ENCODE data around the gene TXNDC12.
"Not testable (repeated sequence)": the region's sequence is repeated elsewhere in the genome, so short reads cannot be mapped to it uniquely, and the experiment has no call there.

TXNDC12 gene

DNA sequence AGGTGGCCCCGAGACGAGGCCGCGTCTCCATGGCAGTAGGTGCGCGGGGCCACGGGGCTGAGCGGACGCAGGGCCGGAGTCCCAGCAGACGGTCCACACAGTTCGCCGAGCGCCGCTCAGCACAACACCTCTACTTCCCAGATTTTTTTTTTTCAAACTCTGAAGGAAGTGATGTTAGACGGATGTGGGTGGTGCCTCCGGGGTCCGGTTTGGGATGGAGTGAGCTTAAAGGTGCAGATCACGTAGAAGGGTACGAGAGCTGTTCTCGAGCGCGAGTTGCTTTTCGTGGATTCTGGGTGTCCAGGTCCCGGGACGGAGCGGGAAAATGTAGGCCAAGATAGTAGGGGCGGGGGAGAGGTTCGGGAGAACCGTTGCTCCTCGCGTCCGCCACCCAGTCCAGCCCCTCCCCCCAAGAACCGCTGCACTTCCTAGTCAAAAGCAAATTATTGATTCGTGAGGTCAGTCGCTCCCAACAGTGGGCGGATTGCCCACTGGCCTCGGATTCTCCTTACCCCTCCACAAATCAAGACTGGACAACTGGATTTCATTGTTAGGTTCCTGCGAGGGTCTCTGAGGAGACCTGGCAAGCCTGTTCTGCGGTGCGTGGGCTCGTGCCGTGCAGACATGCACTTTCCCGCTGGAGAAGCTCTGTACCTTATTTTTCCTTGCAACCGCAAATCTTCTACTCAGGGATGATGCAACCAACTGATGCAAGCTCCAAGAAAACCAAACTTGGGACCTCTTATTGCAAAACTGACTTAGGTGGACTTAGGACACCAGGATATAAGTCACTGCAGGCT is at the start of gene TXNDC12:
TXNDC12 (minus strand) TSS at position 126 of the 800 bp plus-strand sequence; CDS start at position 31, 95 bp downstream.
- no peak for DNase-seq (ENCODE audit: low read depth)

DNA sequence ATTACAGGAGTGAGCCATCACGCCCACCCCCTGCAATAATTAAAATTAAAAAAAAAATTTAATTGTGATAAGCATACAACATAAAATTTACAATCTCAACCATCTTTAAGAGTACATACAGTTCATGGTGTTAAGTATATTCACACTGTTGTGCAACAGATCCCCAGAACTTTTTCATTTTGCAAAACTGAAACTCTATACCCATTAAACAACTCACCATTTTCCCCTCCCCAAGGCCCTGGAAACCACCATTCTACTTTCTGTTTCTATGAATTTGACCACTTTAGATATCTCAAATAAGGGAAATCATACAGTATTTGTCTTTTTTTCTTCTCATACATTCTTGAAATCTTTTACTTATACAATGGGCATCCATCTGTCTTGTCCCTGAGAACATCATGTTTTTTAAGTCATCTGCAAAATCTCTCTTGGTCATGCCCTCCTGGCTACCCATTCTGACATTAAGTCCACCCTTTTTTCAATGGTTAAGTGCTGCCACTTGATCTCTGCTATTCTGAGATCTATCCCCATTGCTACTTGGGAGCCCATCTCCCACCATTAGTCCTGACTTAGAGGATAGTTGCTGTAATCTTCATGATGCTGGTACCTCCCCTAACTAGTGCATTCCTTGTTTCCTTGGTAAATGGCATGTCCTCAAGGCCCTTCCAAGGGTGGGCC is 47.5 kb upstream of the TXNDC12 start:
- no peak for DNase-seq (ENCODE audit: low read depth)

GRCh38 chr1:52098139-52098871 is 43.3 kb upstream of the TXNDC12 start:
- no peak for DNase-seq (ENCODE audit: low read depth)

GRCh38 chr1:52096216-52096615 is 41.2 kb upstream of the TXNDC12 start:
- no peak for DNase-seq (ENCODE audit: low read depth)

- not testable (repeated sequence) for DNase-seq (ENCODE audit: low read depth)
Measured at GRCh38 chr1:52094300-52094699, 39.3 kb upstream of the TXNDC12 start.

GRCh38 chr1:52087892-52088291 is 32.9 kb upstream of the TXNDC12 start:
- DNase-seq (ENCODE audit: low read depth) = not testable (repeated sequence)

DNA sequence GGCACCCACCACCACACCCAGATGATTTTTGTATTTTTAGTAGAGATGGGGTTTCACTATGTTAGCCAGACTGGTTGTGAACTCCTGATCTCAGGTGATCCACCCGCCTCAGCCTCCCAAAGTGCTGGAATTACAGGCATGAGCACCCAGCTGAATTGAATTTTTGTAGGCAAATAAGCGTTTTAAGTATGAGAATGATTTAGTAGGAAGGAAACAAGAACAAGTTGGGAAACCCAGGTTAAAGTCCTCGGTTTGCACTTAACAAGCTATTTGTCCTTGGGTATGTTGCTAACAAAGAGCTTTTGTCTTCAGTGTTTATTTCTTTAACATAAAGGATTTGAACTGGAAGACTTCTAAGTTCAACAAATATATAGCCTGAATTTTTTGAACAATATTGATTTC is 25.0 kb upstream of the TXNDC12 start:
- no peak for DNase-seq (ENCODE audit: low read depth)

GRCh38 chr1:52077277-52077676 is 22.3 kb upstream of the TXNDC12 start:
- not testable (repeated sequence) for DNase-seq (ENCODE audit: low read depth)

- no peak for DNase-seq (ENCODE audit: low read depth)
Measured at GRCh38 chr1:52072291-52072690, 17.3 kb upstream of the TXNDC12 start.

GRCh38 chr1:52070704-52071103 is 15.7 kb upstream of the TXNDC12 start:
- DNase-seq (ENCODE audit: low read depth) = no peak

DNA sequence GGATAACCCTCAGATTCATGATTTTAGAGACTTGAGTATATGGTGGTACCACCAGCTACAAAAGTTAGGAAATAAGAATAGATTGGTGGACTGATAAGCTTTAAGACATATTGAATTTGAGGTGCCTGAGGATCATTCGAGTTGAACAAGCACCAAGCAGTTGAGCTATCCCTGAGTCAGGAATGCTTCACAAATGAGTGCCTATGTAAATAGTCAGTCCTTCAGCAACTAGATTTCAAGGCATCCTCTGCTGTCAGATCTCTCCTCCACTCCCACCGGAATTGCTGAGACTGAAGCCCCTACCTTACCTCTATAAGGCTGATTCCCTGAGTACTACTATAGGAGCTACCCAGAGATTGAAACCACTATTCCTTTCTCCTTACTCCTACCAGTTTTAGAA is 8.2 kb upstream of the TXNDC12 start:
- DNase-seq (ENCODE audit: low read depth) = no peak

GRCh38 chr1:52060822-52061221 is 5.8 kb upstream of the TXNDC12 start:
- DNase-seq (ENCODE audit: low read depth) = no peak

GRCh38 chr1:52059888-52060287 is 4.9 kb upstream of the TXNDC12 start:
- no peak for DNase-seq (ENCODE audit: low read depth)

DNA sequence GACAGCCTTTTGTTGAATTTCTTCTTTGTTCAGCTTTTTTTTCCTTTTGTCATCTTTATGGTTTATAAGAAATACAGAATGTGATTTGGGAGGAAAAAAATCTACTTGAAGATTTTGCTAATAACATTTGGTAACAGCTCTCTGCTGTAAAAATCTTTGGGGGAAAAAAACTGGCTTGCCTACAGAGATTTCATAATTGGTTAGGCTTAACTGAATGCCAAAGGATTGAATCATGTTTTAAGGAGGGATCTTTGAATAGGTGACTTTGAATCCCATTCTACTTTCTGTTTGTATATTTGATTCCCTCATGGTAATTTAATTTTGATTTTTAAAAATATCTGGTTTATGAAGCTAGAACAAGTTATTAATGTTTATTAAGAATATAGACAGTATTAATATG is 4.3 kb upstream of the TXNDC12 start:
- peak; percentile 18 for DNase-seq (ENCODE audit: low read depth)

- no peak for DNase-seq (ENCODE audit: low read depth)
Measured at GRCh38 chr1:52057876-52058415, 3.0 kb upstream of the TXNDC12 start.

GRCh38 chr1:52057255-52057654 is 2.3 kb upstream of the TXNDC12 start:
- no peak for DNase-seq (ENCODE audit: low read depth)

- no peak for DNase-seq (ENCODE audit: low read depth)
Measured at GRCh38 chr1:52056937-52057231, 1.9 kb upstream of the TXNDC12 start.

DNA sequence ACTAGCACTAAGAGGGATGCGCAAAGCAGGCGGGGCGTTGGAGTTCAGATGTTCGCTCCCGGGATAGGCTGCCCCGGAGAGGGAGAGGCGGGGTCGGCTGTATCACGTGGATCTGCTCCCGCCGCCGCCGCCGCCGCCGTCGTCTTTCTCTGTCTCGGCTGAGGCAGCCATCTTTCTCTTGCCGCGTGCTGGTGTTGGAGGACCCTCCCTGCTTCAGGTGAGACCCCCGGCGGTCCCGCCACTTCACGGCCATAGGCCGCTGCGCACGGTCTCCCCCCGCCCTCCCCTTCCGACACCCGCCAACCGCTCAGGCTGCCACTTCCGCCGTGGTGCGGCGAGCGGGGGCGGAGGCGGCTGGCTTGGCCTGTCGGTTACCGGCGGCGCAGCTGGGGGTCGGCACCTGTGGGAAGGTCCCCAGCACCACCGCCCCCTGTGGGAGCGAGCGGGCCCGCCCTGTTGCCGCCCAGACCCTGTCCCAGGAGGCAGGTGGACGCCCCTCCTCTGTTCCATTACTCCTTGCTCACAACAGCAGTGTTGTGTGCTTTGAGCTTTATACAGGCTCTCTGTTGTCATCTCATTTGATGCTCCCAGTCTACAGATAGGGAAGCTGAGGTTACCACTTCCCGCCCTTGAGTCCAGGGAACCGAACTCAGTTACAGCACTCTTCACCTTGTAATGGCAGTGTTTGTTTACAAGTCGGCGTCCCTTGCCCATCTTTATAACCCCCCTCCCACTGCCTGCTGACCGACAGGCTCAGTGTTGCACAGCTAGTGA is 1.4 kb upstream of the TXNDC12 start, which contains the start of gene BTF3L4:
BTF3L4 (plus strand) TSS at position 133 of the 774 bp plus-strand sequence. CDS start 3,553 bp downstream, outside the sequence.
- DNase-seq (ENCODE audit: low read depth) = no peak

GRCh38 chr1:52055866-52056162 is 823 bp upstream of the TXNDC12 start:
- DNase-seq (ENCODE audit: low read depth) = no peak

DNA sequence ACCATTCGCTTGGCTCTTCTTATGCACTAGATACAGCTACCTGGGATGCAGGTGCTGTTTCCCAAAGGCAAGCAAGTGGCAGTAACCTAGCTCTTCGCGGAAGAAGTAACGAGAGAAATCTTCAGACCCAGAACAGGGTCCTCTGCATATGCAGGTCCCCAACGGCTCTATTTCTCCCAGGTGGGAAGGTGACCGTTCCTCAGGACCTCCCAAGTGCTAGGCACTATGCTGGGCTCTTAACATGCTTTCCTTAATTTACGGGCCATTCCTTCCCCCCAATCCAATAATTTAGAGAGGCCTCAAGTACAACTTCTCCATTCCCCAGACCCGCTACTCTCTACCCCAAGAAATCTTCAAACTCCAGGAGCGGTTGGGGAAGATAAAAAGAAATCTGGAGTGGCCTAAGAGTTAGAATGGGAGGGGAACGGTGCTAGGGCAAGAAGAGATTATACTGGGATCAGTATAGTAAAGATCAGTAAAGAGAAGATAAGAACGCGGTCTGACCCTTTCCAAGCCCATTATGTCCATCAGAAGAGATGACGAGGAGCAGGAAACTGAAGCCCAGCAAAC is 410 bp downstream of the TXNDC12 start:
- no peak for DNase-seq (ENCODE audit: low read depth)

DNA sequence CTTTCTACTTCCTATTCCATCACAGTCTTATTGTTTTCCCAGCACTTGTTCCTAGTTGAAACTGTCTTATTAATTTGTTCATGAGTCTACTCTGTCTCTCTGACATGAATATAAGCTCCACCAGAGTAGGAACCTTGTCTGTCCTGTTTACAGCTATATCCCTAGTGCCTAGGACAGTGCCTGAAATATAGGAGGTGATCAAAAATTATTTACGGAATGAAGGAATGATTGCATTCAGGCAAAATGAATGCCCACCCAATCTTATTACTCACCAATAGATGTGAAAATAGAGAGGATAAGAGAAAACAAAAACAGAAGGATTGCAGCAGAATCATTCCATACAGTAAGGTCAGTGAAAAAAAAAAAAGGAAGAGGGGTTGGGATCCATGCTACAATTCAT is 1.1 kb downstream of the TXNDC12 start:
- DNase-seq (ENCODE audit: low read depth) = no peak

DNA sequence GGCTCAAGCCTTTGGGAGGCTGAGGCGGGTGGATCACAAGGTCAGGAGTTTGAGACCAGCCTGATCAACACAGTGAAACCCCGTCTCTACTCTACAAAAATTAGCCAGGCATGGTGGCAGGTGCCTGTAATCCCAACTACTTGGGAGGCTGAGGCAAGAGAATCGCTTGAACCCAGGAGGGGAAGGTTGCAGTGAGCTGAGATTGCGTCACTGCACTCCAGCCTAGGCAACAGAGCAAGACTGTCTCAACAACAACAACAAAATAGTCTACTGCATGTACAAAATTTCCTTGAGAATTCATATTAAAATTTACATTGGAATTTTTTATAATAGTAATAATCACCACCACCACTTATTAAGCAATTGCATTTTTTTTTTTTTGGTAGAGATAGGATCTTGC is 5.7 kb downstream of the TXNDC12 start:
- not testable (repeated sequence) for DNase-seq (ENCODE audit: low read depth)

Data from non-pigmented ciliary epithelial cell (primary cell).